Measurements from ENCODE around the gene OR6F1.
"Not testable (repeated sequence)": the region's sequence is repeated elsewhere in the genome, so short reads cannot be mapped to it uniquely, and the experiment has no call there.

OR6F1 gene

GRCh38 chr1:247716546-247716945 lies at the start of gene OR6F1:
Gene OR6F1, minus strand, starts transcription at chr1:247716646. Its CDS starts 3,891 bp downstream, at chr1:247712755.
- no peak for DNase-seq (ENCODE audit: low spot score)

GRCh38 chr1:247760456-247760855 lies 44.0 kb upstream of the OR6F1 start, which contains the start of gene OR1C1:
Gene OR1C1, minus strand, starts transcription at chr1:247760556. Its CDS starts 2,150 bp downstream, at chr1:247758406.
- no peak for DNase-seq (ENCODE audit: low spot score)

GRCh38 chr1:247754311-247754710 lies 37.9 kb upstream of the OR6F1 start:
- DNase-seq (ENCODE audit: low spot score): not testable (repeated sequence)

- DNase-seq (ENCODE audit: low spot score): no peak
These were observed 33.4 kb upstream of the OR6F1 start for GRCh38 chr1:247749870-247750269.

- no peak for DNase-seq (ENCODE audit: low spot score)
These were observed 31.6 kb upstream of the OR6F1 start, which contains the start of gene OR14A2 for GRCh38 chr1:247748041-247748440. Gene OR14A2, minus strand, starts transcription at chr1:247748141.

GRCh38 chr1:247747616-247748015 lies 31.2 kb upstream of the OR6F1 start:
- no peak for DNase-seq (ENCODE audit: low spot score)

GRCh38 chr1:247746391-247746935 lies 30.0 kb upstream of the OR6F1 start:
- DNase-seq (ENCODE audit: low spot score): no peak

- DNase-seq (ENCODE audit: low spot score): not testable (repeated sequence)
These were observed 25.8 kb upstream of the OR6F1 start for GRCh38 chr1:247742215-247742760.

- no peak for DNase-seq (ENCODE audit: low spot score)
These were observed 25.3 kb upstream of the OR6F1 start for GRCh38 chr1:247741756-247742155.

GRCh38 chr1:247740721-247741120 lies 24.3 kb upstream of the OR6F1 start:
- DNase-seq (ENCODE audit: low spot score): no peak

- no peak for DNase-seq (ENCODE audit: low spot score)
These were observed 21.9 kb upstream of the OR6F1 start, which contains the start of gene OR14K1 for GRCh38 chr1:247738315-247738714. Gene OR14K1, plus strand, starts transcription at chr1:247738615. Its CDS starts 0 bp downstream, at chr1:247738615.

GRCh38 chr1:247721222-247721621 lies 4.8 kb upstream of the OR6F1 start:
- no peak for DNase-seq (ENCODE audit: low spot score)

GRCh38 chr1:247713753-247714152 lies 2.7 kb downstream of the OR6F1 start:
- no peak for DNase-seq (ENCODE audit: low spot score)

GRCh38 chr1:247710681-247711080 lies 5.8 kb downstream of the OR6F1 start:
- DNase-seq (ENCODE audit: low spot score): not testable (repeated sequence)

GRCh38 chr1:247701338-247701737 lies 15.1 kb downstream of the OR6F1 start:
- DNase-seq (ENCODE audit: low spot score): no peak

- peak; percentile 75 for DNase-seq (ENCODE audit: low spot score)
These were observed 35.1 kb downstream of the OR6F1 start for GRCh38 chr1:247681288-247681897.

GRCh38 chr1:247680171-247680570 lies 36.3 kb downstream of the OR6F1 start:
- no peak for DNase-seq (ENCODE audit: low spot score)

GRCh38 chr1:247679639-247680038 lies 36.8 kb downstream of the OR6F1 start, which contains the start of gene OR13G1:
Gene OR13G1, minus strand, starts transcription at chr1:247679739. Its CDS starts 6,698 bp downstream, at chr1:247673041.
- DNase-seq (ENCODE audit: low spot score): no peak

GRCh38 chr1:247669225-247669624 lies 47.2 kb downstream of the OR6F1 start:
- DNase-seq (ENCODE audit: low spot score): no peak
